Keratinocyte (primary cell): ENCODE measurements around the gene NDUFAF5. TPM values are rescaled to one million over a fixed set of nuclear protein-coding genes. Genes with fewer than 3 reads are reported as not detected.

ENCODE experiments used
- DNase-seq: peaks from one replicate; pipeline ENCODE4 v3.0.0-alpha.2; 2011; ENCODE audit warnings: low read depth, missing footprints, low spot score
- FAIRE-seq: peaks from 2 replicates; lab custom pipeline; 2011; peaks lifted over from hg19 to GRCh38; lab: Jason Lieb, UNC
- H2AFZ ChIP-seq: 2 replicates; pipeline ENCODE4 v1.6.0; 2012; ENCODE audit warnings: low read length, control low read depth, inconsistent platforms; ENCODE audit not compliant: control insufficient read depth
- H3K27ac ChIP-seq: 2 replicates; pipeline ENCODE4 v1.5.1; 2011; ENCODE audit warnings: low read length; ENCODE audit not compliant: control insufficient read depth, insufficient read depth
- H3K27me3 ChIP-seq: 3 replicates; pipeline ENCODE4 v1.6.0; 2011; ENCODE audit warnings: low read length; ENCODE audit not compliant: control insufficient read depth, insufficient read depth; ENCODE audit errors: extremely low read depth
- H3K36me3 ChIP-seq, 2 experiments: 2 replicates in 1 of 2; 3 replicates in 1 of 2; pipeline ENCODE4 v1.5.1; 2011; ENCODE audit warnings: low read length in 2 of 2, mild to moderate bottlenecking in 1 of 2; ENCODE audit not compliant: control insufficient read depth in 2 of 2, insufficient read depth in 2 of 2; ENCODE audit errors: extremely low read depth in 1 of 2
- H3K4me1 ChIP-seq: 3 replicates; pipeline ENCODE4 v1.5.1; 2011; ENCODE audit warnings: low read length; ENCODE audit not compliant: control insufficient read depth, insufficient read depth; ENCODE audit errors: extremely low read depth
- H3K4me2 ChIP-seq: 3 replicates; pipeline ENCODE4 v1.6.0; 2011; ENCODE audit warnings: low read depth, low read length; ENCODE audit not compliant: control insufficient read depth, insufficient read depth; ENCODE audit errors: extremely low read depth
- H3K4me3 ChIP-seq, 3 experiments: fragments of 200-600 bp in 1 of 3; sonication (generic) in 1 of 3; 2 replicates in 2 of 3; 3 replicates in 1 of 3; pipeline ENCODE4 v1.5.1; 2011 to 2016; ENCODE audit warnings: low read length in 3 of 3, mild to moderate bottlenecking in 3 of 3, control low read depth in 2 of 3, inconsistent platforms in 1 of 3, low read depth in 1 of 3, mixed read lengths in 1 of 3, mixed run types in 1 of 3, moderate library complexity in 1 of 3; ENCODE audit not compliant: control insufficient read depth in 2 of 3, insufficient read depth in 2 of 3; ENCODE audit errors: extremely low read depth in 1 of 3
- H3K79me2 ChIP-seq: 2 replicates; pipeline ENCODE4 v1.6.0; 2012; ENCODE audit warnings: low read length; ENCODE audit not compliant: control insufficient read depth, insufficient read depth
- H3K9ac ChIP-seq: 3 replicates; pipeline ENCODE4 v1.6.0; 2011; ENCODE audit warnings: low read length; ENCODE audit not compliant: control insufficient read depth, insufficient read depth; ENCODE audit errors: extremely low read depth
- H3K9me1 ChIP-seq: 3 replicates; pipeline ENCODE4 v1.6.0; 2011; ENCODE audit warnings: low read length; ENCODE audit not compliant: control insufficient read depth, insufficient read depth; ENCODE audit errors: extremely low read depth
- H3K9me3 ChIP-seq: 2 replicates; pipeline ENCODE4 v1.5.1; 2012; ENCODE audit warnings: low read depth, low read length; ENCODE audit not compliant: control insufficient read depth
- H4K20me1 ChIP-seq: 3 replicates; pipeline ENCODE4 v1.6.0; 2011; ENCODE audit warnings: low read length; ENCODE audit not compliant: control insufficient read depth, insufficient read depth; ENCODE audit errors: extremely low read depth
- CTCF ChIP-seq, 3 experiments: IDR thresholded peaks in 1 of 3; conservative IDR thresholded peaks in 1 of 3; optimal IDR thresholded peaks in 1 of 3; 2 replicates in 2 of 3; 3 replicates in 1 of 3; pipeline versions ENCODE3 to v1.5.1; 2011; ENCODE audit warnings: low read length in 3 of 3, mild to moderate bottlenecking in 3 of 3, moderate library complexity in 2 of 3, control low read depth in 1 of 3, inconsistent platforms in 1 of 3; ENCODE audit not compliant: insufficient read depth in 2 of 3; ENCODE audit errors: extremely low read depth in 1 of 3
- EZH2 ChIP-seq: IDR thresholded peaks from one replicate; pipeline ENCODE4 v1.6.1; 2012; ENCODE audit warnings: inconsistent platforms, mild to moderate bottlenecking, low read length, moderate library complexity
- dilution Hi-C: fragments of 300-500 bp; cut with MboI; formaldehyde crosslinking; loops from one replicate; pipeline ENCODE4 v1.7.0; 2020; ENCODE audit warnings: low sequenced_read_pairs; ENCODE audit not compliant: extremely low pct_ligation_motif_present
- polyA minus RNA-seq, 3 experiments: library from RNA; depleted of rRNA, polyadenylated mRNA; stranded (reverse); fragments of >200 nt; gene quantifications; 1 replicate in 1 of 3; 2 replicates in 1 of 3; 3 replicates in 1 of 3; pipeline ENCODE4 v1.2.3, GENCODE V29; 2011
- polyA plus RNA-seq, 5 experiments: library from polyadenylated mRNA; depleted of rRNA in 3 of 5; stranded (reverse) in 3 of 5; stranded (forward) in 1 of 5; unstranded in 1 of 5; fragments of >200 nt; gene quantifications; 1 replicate in 1 of 5; 2 replicates in 3 of 5; 3 replicates in 1 of 5; pipeline versions ENCODE4 v1.2.1 to v1.2.3, GENCODE V29; 2011 to 2012; ENCODE audit warnings: missing spikeins in 2 of 5, low read depth in 1 of 5, low replicate concordance in 1 of 5

The NDUFAF5 gene
- polyA plus RNA-seq (12.8 to 26.4 TPM (median 16.1 TPM) in 3 replicates), polyA minus RNA-seq (2.8 to 20.2 TPM (median 4.1 TPM) in 3 replicates)
- 17.9 TPM for polyA plus RNA-seq (2011; ENCODE audit: low read depth)
- polyA plus RNA-seq (2011; cell fraction: cytosol; rRNA removed): 11.5 and 22.4 TPM in 2 replicates
- polyA plus RNA-seq (2011; cell fraction: nucleus; rRNA removed): 20.4 and 25.2 TPM in 2 replicates
- polyA plus RNA-seq (2012; ENCODE audit: low replicate concordance): 16.4 and 18.3 TPM in 2 replicates
- 7.3 TPM for polyA minus RNA-seq (2011; cell fraction: cytosol; rRNA and poly(A)+ RNA removed)
- 8.2 and 19.2 TPM in 2 replicates for polyA minus RNA-seq (2011; cell fraction: nucleus; rRNA and poly(A)+ RNA removed)

- H3K79me2 ChIP-seq: peaks cover 68% of the 10 kb centered on the region
- no peaks in the 10 kb centered on the region for H3K27me3 ChIP-seq
- peak within 1 kb of the TSS; percentile 81 for H3K9ac ChIP-seq
- H3K9me1 ChIP-seq: no peaks in the 10 kb centered on the region
- H3K4me3 ChIP-seq: peak within 1 kb of the TSS; percentile 78 to 98 (median 83)
- peak within 1 kb of the TSS; percentile 89 for H3K4me2 ChIP-seq
- H3K9me3 ChIP-seq: no peaks in the 10 kb centered on the region
- H2AFZ ChIP-seq: peak within 1 kb of the TSS; percentile 91
- FAIRE-seq (peak; percentile 81), DNase-seq (peak; percentile 85)
- peaks cover 15% of the 10 kb centered on the region for H3K4me1 ChIP-seq
- H3K27ac ChIP-seq: peak within 1 kb of the TSS; percentile 71
- H3K36me3 ChIP-seq: peaks cover 5 to 8% of the 10 kb centered on the region in 2 experiments
- TF ChIP-seq CTCF (optimal IDR thresholded peaks at IDR 0.05 in 1 of 3, IDR thresholded peaks at IDR 0.05 in 1 of 3, conservative IDR thresholded peaks at IDR 0.05 in 1 of 3; ENCODE audit: extremely low read depth in 1 of 3, insufficient read depth in 2 of 3, low read length in 3 of 3): no peak
- TF ChIP-seq EZH2: no peak
- no peaks in the 10 kb centered on the region for H4K20me1 ChIP-seq
- dilution Hi-C loops: no loop called here
Observed at GRCh38 chr20:13784893-13785715, at the start of gene NDUFAF5, which contains the start of gene ESF1. Gene NDUFAF5 (plus strand): TSS chr20:13785028. CDS start chr20:13785069, 41 bp downstream. Gene ESF1 (minus strand): TSS chr20:13784919. CDS start chr20:13783140, 1,779 bp downstream.

GRCh38 chr20:13735826-13736225, 49.0 kb upstream of the NDUFAF5 start:
- Histone ChIP-seq H3K4me3 (no peak overlapping the region), H3K9ac (no peak overlapping the region), H3K36me3 (peaks cover 10 to 16% of the 10 kb centered on the region in 2 experiments), H3K27ac (no peak overlapping the region), H3K4me2 (no peak overlapping the region), H4K20me1 (no peaks in the 10 kb centered on the region), H3K9me3 (no peaks in the 10 kb centered on the region), H3K9me1 (no peaks in the 10 kb centered on the region), H3K4me1 (no peaks in the 10 kb centered on the region), H2AFZ (no peak overlapping the region), H3K27me3 (no peaks in the 10 kb centered on the region), H3K79me2 (no peaks in the 10 kb centered on the region)
- FAIRE-seq (no peak), DNase-seq (no peak)
- no peak for TF ChIP-seq CTCF (optimal IDR thresholded peaks at IDR 0.05 in 1 of 3, IDR thresholded peaks at IDR 0.05 in 1 of 3, conservative IDR thresholded peaks at IDR 0.05 in 1 of 3; ENCODE audit: extremely low read depth in 1 of 3, insufficient read depth in 2 of 3, low read length in 3 of 3)
- TF ChIP-seq EZH2: no peak
- dilution Hi-C loops: no loop called here
